GM21786 (cell line): Measurements from ENCODE around the gene GSG1L.
"Not testable (repeated sequence)": the region's sequence is repeated elsewhere in the genome, so short reads cannot be mapped to it uniquely, and the experiment has no call there.

Source experiments
- ATAC-seq: cut with Tn5 transposase; IDR thresholded peaks from one replicate; pipeline ENCODE4 v1.9.1; 2021; ENCODE audit not compliant: unreplicated experiment

GSG1L gene

GRCh38 chr16:27911486-27911885 is 152.0 kb downstream of the GSG1L start:
- no peak for ATAC-seq

GRCh38 chr16:27907457-27907972 is 156.0 kb downstream of the GSG1L start:
- no peak for ATAC-seq

GRCh38 chr16:27906883-27907282 is 156.6 kb downstream of the GSG1L start:
- no peak for ATAC-seq

GRCh38 chr16:27903046-27903655 is 160.4 kb downstream of the GSG1L start:
- no peak for ATAC-seq

- no peak for ATAC-seq
Observed at GRCh38 chr16:27902551-27902950, 161.0 kb downstream of the GSG1L start.

- ATAC-seq: no peak
Observed at GRCh38 chr16:27901956-27902355, 161.6 kb downstream of the GSG1L start.

GRCh38 chr16:27899736-27900135 is 163.8 kb downstream of the GSG1L start:
- ATAC-seq: no peak

GRCh38 chr16:27894386-27894785 is 169.1 kb downstream of the GSG1L start:
- ATAC-seq: no peak

GRCh38 chr16:27892879-27893278 is 170.6 kb downstream of the GSG1L start:
- no peak for ATAC-seq

- ATAC-seq: no peak
Observed at GRCh38 chr16:27890866-27891265, 172.6 kb downstream of the GSG1L start.

- no peak for ATAC-seq
Observed at GRCh38 chr16:27890006-27890405, 173.5 kb downstream of the GSG1L start.

GRCh38 chr16:27883576-27883975 is 179.9 kb downstream of the GSG1L start:
- ATAC-seq: no peak

GRCh38 chr16:27880287-27880686 is 183.2 kb downstream of the GSG1L start:
- ATAC-seq: no peak

GRCh38 chr16:27879601-27880247 is 183.8 kb downstream of the GSG1L start:
- ATAC-seq: no peak

- not testable (repeated sequence) for ATAC-seq
Observed at GRCh38 chr16:27872627-27873026, 190.9 kb downstream of the GSG1L start.

- ATAC-seq: no peak
Observed at GRCh38 chr16:27870116-27870798, 193.3 kb downstream of the GSG1L start.

- ATAC-seq: no peak
Observed at GRCh38 chr16:27869411-27869810, 194.1 kb downstream of the GSG1L start.

- ATAC-seq: no peak
Observed at GRCh38 chr16:27868180-27868579, 195.3 kb downstream of the GSG1L start.

GRCh38 chr16:27867122-27868110 is 196.1 kb downstream of the GSG1L start:
- ATAC-seq: no peak

- ATAC-seq: no peak
Observed at GRCh38 chr16:27863377-27863776, 200.1 kb downstream of the GSG1L start.

GRCh38 chr16:27862953-27863352 is 200.6 kb downstream of the GSG1L start:
- ATAC-seq: no peak
